Transverse colon (tissue), 4 donors: ENCODE measurements around the gene SSBP2.

Experiments
- POLR2A ChIP-seq: fragments of 450-650 bp; IDR thresholded peaks from one replicate; pipeline ENCODE4 v1.6.1; 2016; ENCODE audit warnings: antibody characterized with exemption, mild to moderate bottlenecking, moderate library complexity
- POLR2AphosphoS5 ChIP-seq, 3 donors: sonication (generic); formaldehyde crosslinking; IDR thresholded peaks; one replicate each; pipeline ENCODE4 v1.6.1; 2016; ENCODE audit warnings: antibody characterized with exemption in 3 of 3
- TF ChIP-seq, protein P1 (sequence below), 5 experiments: fragments of 200-600 bp in 3 of 5; fragments of 450-650 bp in 2 of 5; sonication (generic) in 3 of 5; IDR thresholded peaks; 1 replicate in 2 of 5; 2 replicates in 3 of 5; pipeline ENCODE4 v1.5.1; 2016 to 2017; ENCODE audit warnings: antibody characterized with exemption in 5 of 5, inconsistent platforms in 3 of 5, mild to moderate bottlenecking in 2 of 5, moderate library complexity in 1 of 5

GRCh38 chr5:81629986-81630385, 120.9 kb downstream of the SSBP2 start:
- TF ChIP-seq, protein P1, sequence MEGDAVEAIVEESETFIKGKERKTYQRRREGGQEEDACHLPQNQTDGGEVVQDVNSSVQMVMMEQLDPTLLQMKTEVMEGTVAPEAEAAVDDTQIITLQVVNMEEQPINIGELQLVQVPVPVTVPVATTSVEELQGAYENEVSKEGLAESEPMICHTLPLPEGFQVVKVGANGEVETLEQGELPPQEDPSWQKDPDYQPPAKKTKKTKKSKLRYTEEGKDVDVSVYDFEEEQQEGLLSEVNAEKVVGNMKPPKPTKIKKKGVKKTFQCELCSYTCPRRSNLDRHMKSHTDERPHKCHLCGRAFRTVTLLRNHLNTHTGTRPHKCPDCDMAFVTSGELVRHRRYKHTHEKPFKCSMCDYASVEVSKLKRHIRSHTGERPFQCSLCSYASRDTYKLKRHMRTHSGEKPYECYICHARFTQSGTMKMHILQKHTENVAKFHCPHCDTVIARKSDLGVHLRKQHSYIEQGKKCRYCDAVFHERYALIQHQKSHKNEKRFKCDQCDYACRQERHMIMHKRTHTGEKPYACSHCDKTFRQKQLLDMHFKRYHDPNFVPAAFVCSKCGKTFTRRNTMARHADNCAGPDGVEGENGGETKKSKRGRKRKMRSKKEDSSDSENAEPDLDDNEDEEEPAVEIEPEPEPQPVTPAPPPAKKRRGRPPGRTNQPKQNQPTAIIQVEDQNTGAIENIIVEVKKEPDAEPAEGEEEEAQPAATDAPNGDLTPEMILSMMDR (IDR thresholded peaks at IDR 0.05) = no peak
- no peak for TF ChIP-seq POLR2AphosphoS5 (IDR thresholded peaks at IDR 0.05)
- no peak for TF ChIP-seq POLR2A
